Measurements from ENCODE around the gene ARID2.
A peak's percentile ranks its signal among the peaks of the same experiment; 100 is the strongest.

DNA sequence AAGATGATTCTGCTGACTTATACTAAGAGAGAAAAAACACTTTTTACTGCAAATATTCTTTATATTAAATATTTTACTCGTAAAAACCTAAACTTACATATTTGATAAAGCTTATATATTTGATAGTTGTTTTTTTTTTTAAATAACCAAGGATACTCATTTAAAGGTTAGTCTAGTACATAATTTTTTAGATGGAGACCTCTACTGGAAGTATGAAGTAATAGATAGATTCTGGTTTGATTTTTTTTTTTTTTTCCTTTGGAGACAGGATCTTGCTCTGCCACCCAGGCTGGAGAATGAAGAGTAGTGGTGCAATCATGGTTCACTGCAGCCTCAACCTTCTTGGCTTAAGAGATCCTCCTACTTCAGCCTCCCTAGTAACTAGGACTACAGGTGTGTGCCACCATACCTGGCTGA lies 16.4 kb downstream of the ARID2 start:
- TF ChIP-seq EP300 (IDR thresholded peaks at IDR 0.05) (no peak), POLR2A (IDR thresholded peaks at IDR 0.05) (no peak)
- TF ChIP-seq, protein P1, sequence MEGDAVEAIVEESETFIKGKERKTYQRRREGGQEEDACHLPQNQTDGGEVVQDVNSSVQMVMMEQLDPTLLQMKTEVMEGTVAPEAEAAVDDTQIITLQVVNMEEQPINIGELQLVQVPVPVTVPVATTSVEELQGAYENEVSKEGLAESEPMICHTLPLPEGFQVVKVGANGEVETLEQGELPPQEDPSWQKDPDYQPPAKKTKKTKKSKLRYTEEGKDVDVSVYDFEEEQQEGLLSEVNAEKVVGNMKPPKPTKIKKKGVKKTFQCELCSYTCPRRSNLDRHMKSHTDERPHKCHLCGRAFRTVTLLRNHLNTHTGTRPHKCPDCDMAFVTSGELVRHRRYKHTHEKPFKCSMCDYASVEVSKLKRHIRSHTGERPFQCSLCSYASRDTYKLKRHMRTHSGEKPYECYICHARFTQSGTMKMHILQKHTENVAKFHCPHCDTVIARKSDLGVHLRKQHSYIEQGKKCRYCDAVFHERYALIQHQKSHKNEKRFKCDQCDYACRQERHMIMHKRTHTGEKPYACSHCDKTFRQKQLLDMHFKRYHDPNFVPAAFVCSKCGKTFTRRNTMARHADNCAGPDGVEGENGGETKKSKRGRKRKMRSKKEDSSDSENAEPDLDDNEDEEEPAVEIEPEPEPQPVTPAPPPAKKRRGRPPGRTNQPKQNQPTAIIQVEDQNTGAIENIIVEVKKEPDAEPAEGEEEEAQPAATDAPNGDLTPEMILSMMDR (IDR thresholded peaks at IDR 0.05): peak in 2 of 5 experiments; percentile 27 to 32
